Measurements from ENCODE around the gene UCK1.
A peak's percentile ranks its signal among the peaks of the same experiment; 100 is the strongest.

- TF ChIP-seq, protein P1, sequence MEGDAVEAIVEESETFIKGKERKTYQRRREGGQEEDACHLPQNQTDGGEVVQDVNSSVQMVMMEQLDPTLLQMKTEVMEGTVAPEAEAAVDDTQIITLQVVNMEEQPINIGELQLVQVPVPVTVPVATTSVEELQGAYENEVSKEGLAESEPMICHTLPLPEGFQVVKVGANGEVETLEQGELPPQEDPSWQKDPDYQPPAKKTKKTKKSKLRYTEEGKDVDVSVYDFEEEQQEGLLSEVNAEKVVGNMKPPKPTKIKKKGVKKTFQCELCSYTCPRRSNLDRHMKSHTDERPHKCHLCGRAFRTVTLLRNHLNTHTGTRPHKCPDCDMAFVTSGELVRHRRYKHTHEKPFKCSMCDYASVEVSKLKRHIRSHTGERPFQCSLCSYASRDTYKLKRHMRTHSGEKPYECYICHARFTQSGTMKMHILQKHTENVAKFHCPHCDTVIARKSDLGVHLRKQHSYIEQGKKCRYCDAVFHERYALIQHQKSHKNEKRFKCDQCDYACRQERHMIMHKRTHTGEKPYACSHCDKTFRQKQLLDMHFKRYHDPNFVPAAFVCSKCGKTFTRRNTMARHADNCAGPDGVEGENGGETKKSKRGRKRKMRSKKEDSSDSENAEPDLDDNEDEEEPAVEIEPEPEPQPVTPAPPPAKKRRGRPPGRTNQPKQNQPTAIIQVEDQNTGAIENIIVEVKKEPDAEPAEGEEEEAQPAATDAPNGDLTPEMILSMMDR (IDR thresholded peaks at IDR 0.05; ENCODE audit: low read depth, low read length): peak; percentile 31
- TF ChIP-seq POLR2A (IDR thresholded peaks at IDR 0.05; ENCODE audit: extremely low read depth, insufficient read length): no peak
- no peak for TF ChIP-seq MYC (IDR thresholded peaks at IDR 0.05; ENCODE audit: low read depth, low read length)
Observed at GRCh38 chr9:131478421-131478868, 52.6 kb downstream of the UCK1 start.
